Body of pancreas (tissue), 4 donors: ENCODE measurements around the gene FGF2.

Experiments
- POLR2A ChIP-seq, 3 donors: fragments of 450-650 bp; IDR thresholded peaks; one replicate each; pipeline ENCODE4 v1.6.1; 2016; ENCODE audit warnings: antibody characterized with exemption in 3 of 3, mild to moderate bottlenecking in 2 of 3
- TF ChIP-seq, protein P1 (sequence below), 7 experiments: fragments of 450-650 bp in 4 of 7; fragments of 200-600 bp in 3 of 7; sonication (generic) in 3 of 7; IDR thresholded peaks; one replicate each; pipeline ENCODE4 v1.5.1; 2016 to 2019; ENCODE audit warnings: antibody characterized with exemption in 7 of 7

DNA sequence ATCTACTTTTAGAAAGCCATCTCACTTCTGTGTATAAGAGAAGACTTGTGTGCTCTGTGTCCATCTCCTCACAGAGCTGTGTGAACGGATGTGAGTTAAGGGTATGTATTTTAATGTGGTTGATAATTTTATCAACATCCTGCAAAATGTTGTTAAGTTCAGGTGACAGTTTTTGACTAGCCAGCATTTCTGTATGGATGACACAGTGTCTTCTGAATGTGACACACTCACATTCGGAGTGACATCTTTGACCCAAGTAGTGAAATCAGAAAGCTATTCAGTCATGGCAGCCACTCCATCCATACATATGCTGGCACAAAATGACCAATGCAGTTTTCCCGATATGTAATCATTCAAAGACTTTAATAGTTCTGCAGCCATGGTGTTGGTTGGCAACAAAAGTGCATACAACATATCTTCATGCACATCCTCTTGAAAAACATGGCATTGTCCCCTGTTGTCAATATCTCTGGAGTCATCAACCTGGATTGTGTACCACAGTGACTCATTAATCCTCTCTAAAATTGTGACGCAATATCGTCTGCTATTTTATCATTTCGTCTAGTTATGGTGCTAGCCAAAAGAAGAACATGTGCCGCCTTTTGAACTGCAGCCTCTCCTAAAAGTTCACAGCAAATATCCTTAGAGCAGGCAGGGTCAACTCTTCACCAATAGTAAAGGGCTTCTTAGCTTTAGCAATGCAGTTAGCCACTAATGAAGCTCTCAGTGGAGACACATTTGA, 6.8 kb upstream of the FGF2 start:
- TF ChIP-seq, protein P1, sequence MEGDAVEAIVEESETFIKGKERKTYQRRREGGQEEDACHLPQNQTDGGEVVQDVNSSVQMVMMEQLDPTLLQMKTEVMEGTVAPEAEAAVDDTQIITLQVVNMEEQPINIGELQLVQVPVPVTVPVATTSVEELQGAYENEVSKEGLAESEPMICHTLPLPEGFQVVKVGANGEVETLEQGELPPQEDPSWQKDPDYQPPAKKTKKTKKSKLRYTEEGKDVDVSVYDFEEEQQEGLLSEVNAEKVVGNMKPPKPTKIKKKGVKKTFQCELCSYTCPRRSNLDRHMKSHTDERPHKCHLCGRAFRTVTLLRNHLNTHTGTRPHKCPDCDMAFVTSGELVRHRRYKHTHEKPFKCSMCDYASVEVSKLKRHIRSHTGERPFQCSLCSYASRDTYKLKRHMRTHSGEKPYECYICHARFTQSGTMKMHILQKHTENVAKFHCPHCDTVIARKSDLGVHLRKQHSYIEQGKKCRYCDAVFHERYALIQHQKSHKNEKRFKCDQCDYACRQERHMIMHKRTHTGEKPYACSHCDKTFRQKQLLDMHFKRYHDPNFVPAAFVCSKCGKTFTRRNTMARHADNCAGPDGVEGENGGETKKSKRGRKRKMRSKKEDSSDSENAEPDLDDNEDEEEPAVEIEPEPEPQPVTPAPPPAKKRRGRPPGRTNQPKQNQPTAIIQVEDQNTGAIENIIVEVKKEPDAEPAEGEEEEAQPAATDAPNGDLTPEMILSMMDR (IDR thresholded peaks at IDR 0.05) = no peak
- TF ChIP-seq POLR2A (IDR thresholded peaks at IDR 0.05) = no peak
